Activated CD4-positive, alpha-beta T cell treated with anti-CD3 and anti-CD28 coated beads, Interleukin-2, amount 50 U/mL, for 16 hours (primary cell): ENCODE results near the gene GRB10.
"Not testable (repeated sequence)": the region's sequence is repeated elsewhere in the genome, so short reads cannot be mapped to it uniquely, and the experiment has no call there.

Experiments
- DNase-seq: peaks from one replicate; pipeline ENCODE4 v3.0.0-alpha.2; 2020

The GRB10 gene

GRCh38 chr7:50775836-50776235 is 6.9 kb downstream of the GRB10 start:
- no peak for DNase-seq

GRCh38 chr7:50775231-50775630 is 7.5 kb downstream of the GRB10 start:
- DNase-seq, result no peak

GRCh38 chr7:50774319-50774718 is 8.4 kb downstream of the GRB10 start:
- no peak for DNase-seq

- not testable (repeated sequence) for DNase-seq
Measured at GRCh38 chr7:50773071-50773470, 9.6 kb downstream of the GRB10 start.

GRCh38 chr7:50771120-50772002 is 11.3 kb downstream of the GRB10 start:
- DNase-seq, result no peak

GRCh38 chr7:50768485-50769474 is 13.9 kb downstream of the GRB10 start:
- DNase-seq, result no peak

GRCh38 chr7:50766849-50767207 is 15.9 kb downstream of the GRB10 start:
- DNase-seq, result no peak

- DNase-seq, result no peak
Measured at GRCh38 chr7:50766106-50766848, 16.4 kb downstream of the GRB10 start.

GRCh38 chr7:50762337-50762736 is 20.4 kb downstream of the GRB10 start:
- DNase-seq, result no peak

GRCh38 chr7:50761713-50762112 is 21.0 kb downstream of the GRB10 start:
- no peak for DNase-seq

GRCh38 chr7:50757703-50758390 is 24.8 kb downstream of the GRB10 start:
- DNase-seq, result no peak

GRCh38 chr7:50756180-50756579 is 26.5 kb downstream of the GRB10 start:
- no peak for DNase-seq

- no peak for DNase-seq
Measured at GRCh38 chr7:50754684-50755083, 28.0 kb downstream of the GRB10 start.

GRCh38 chr7:50754241-50754640 is 28.5 kb downstream of the GRB10 start:
- DNase-seq, result no peak

- DNase-seq, result no peak
Measured at GRCh38 chr7:50752422-50752821, 30.3 kb downstream of the GRB10 start.

- no peak for DNase-seq
Measured at GRCh38 chr7:50751146-50751545, 31.6 kb downstream of the GRB10 start.

- no peak for DNase-seq
Measured at GRCh38 chr7:50749896-50750295, 32.8 kb downstream of the GRB10 start.

GRCh38 chr7:50748472-50748871 is 34.2 kb downstream of the GRB10 start:
- no peak for DNase-seq

GRCh38 chr7:50745835-50746234 is 36.9 kb downstream of the GRB10 start:
- DNase-seq, result no peak

GRCh38 chr7:50745336-50745735 is 37.4 kb downstream of the GRB10 start:
- no peak for DNase-seq

GRCh38 chr7:50743893-50744292 is 38.8 kb downstream of the GRB10 start:
- DNase-seq, result no peak

GRCh38 chr7:50743016-50743415 is 39.7 kb downstream of the GRB10 start:
- no peak for DNase-seq
